RKO (cell line): ENCODE results near the gene CARMIL1.

Experiments
- DNase-seq: peaks from one replicate; pipeline ENCODE4 v3.0.0-alpha.2; 2016; ENCODE audit warnings: low spot score

CARMIL1 gene

DNA sequence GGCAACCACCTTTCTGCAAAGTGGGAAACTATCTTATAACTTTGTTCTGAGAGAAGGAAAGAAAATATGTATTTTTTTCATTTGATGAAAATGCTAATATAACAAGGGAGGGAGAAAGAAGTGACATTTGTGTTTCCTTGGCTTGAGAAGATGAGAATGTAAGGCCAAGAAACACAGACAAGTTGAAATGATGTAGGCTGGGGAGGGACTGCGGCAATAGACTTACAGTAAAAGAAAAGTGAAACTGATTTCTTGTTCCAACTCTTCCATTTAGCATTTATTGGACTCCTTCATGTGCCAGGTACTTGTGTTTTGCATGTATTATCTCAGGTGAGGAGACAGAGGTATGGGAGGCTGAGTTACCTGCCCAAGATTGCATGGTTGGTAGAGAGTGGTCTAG lies 130.9 kb downstream of the CARMIL1 start:
- DNase-seq: no peak

DNA sequence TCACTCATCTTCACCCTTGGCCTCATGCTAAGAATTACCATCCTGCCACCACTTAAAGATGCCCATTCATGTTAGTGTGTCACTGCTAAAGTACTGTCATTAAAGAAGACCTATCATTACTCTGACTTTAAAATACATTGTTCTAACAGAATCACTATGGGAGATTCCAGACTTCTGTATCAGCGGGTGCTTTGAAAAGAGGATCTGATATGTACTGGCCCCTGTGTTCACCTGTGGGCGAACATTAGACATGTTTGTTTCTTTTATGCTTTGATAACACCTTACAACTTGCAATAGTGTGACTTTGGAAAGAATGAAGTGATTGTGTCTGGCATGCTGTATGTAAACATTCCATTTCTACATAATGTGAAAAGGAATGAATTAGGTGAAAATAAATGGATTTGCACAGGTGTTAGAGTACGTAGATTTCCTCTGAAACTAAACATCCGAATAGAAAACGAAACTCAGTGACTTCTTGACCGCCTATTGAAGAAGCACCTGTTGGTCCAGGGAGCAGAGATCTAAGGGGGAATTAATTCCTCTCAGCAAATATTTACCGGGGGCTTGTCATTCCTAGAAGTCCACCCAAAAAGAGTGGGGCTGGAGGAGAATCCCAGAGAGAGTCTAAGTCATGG lies 132.3 kb downstream of the CARMIL1 start:
- no peak for DNase-seq

DNA sequence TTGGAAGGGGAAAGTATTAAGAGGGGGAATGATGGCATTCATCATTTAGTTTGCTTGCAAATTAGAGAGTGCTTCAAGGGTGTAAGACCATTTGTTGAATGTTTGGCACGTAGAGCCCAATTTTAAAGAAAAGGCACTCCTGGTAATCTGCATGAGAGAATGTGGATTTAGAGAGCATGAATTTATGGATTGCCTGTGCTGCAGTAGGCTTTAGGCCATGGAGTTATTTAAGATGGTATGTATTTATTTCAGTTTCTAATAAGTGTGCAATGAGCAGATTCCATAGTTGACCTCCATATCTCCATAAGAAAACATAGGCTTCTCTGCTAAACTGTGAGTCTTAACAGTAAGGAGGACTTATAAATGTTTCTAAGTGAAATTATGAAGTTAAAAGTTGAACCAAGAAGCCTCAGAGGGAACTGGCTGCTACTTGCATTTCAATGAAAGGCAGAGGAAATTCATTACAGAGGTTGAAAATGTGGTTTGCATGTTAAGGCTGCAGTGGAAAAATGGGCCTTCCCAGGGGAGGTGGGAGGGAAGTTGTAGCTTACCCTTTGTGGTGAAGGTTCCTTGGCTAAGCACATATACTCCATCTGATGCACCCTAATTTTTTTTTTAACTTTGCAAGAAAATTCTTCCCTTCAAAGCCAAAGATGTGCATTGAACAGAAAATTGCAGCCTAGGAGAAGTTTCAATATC lies 134.2 kb downstream of the CARMIL1 start:
- DNase-seq: no peak

DNA sequence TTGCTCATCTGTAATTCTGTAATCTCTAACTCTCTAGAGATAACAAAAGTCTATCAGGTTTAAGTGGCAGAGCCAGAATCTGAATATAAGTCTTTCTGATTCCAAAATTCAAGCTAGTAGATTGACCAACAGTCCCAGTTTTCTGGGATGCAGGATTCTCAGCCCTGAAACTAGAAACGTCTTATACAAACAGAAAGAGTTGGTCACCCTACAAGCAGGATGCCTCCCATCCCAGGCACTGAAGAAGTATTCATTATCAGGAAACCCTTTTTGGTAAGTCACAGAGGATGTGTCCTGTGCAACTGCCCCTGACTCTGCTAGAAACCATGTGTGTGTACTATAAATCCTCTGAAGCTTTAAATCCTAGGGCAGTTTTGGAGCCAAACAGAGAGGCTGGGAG lies 135.0 kb downstream of the CARMIL1 start:
- no peak for DNase-seq

DNA sequence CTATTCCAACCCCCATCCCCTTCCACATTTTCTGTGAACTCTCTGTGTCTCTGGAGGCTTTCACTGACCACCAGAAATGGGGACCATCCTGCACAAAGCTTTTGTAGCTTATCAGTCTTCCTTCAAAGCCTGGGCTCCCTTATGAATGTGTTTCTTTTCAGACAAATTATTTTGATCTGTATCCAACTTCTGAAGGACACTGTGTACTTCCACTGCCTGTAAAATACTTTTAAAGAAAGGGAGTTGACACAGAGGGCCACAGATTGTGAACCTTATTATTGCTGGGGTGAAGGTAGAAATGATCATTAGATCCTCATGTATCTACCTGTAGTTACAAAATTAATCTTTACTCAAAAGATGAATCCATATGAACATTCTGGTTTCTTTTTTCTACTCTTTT lies 135.6 kb downstream of the CARMIL1 start:
- no peak for DNase-seq

DNA sequence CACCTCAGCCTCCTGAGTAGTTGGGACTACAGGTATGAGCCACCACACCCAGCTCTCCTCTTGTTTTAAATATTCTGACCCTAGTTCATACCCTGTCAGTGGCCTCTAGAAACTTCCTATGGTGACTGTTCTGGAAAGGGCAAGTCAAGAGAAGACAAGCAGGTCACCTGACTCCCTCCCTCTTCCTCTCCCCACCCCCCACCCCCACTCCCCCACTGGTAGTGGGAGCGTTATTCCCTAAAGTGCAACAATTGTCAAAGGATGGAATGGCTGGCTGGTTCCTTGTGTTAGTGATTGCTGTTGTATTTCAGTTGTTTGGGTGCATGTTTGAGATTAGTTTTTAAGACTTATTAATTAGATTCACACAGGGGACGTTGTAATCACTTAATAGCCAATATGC lies 136.1 kb downstream of the CARMIL1 start:
- no peak for DNase-seq

DNA sequence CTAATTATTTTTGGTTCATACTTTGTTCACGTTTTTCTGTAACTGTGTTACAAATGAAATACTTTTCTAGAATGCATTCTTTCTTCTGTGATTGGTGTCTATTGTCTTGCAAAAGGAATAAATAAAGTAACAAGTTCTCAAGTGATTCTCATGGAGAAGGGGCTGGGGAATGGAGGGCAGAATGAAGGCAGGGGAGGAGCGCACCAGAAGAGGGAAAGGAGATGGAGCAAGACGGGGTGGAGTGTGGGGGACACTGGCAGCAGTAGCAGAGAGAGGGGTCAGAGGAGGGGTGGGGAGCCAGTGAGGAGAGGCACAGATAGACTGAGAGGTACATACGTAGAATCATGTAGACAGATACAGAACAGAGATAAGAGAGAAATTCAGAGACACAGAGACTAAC lies 136.5 kb downstream of the CARMIL1 start:
- DNase-seq: no peak

DNA sequence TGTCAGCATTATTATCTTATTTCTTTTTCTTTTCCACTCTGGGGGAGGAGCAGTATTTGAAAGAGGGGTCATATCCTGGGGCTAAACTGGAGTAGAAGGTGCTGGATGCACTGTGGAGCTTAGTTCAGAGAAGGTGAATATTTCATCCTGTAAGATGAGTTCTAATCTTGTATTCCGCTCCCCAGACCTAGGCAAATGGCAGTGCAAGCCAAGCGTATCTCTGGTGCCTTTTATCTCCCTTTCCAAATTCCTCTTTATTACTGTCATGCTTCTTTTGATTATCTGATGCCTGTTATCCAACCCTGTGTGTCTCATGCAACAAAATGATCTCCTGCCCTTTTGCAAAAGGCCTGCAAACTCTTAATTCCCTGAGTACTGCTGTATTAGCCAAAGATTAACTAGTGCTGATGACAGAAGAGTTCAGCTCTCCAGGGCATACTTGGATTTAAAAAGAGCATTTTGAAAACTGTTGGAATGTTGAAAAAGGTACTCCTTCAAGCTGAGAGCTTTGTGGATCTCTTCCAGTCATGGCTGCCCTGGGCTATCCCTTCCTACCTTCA lies 138.0 kb downstream of the CARMIL1 start:
- DNase-seq: no peak

DNA sequence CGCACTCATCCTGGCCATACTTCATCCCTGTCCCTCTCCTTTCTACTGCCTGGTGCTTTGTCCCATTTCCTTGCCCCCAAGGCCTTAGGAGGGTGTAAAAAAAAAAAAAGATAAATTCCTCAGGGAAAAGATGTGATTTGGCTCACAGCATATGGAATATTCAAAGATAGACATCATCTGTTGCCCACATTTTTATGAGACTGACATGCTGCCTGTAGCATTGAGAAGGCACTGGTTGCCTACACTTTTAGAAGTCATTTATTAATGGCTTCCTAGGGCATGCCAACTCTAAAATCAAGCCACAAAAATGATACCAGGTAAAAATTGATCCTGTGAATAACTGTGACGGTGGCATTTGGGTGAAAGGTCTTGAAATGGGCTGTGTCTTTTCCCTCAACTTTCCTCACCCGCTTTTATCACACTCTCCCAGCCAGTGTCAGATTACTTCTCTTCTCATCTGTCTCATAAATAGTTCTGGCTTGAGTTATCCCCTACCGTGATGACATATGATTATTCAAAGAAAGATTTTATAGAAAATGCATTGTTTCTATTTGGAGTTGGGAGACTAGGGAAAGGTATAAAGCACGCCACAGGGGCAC lies 139.4 kb downstream of the CARMIL1 start:
- DNase-seq: no peak

DNA sequence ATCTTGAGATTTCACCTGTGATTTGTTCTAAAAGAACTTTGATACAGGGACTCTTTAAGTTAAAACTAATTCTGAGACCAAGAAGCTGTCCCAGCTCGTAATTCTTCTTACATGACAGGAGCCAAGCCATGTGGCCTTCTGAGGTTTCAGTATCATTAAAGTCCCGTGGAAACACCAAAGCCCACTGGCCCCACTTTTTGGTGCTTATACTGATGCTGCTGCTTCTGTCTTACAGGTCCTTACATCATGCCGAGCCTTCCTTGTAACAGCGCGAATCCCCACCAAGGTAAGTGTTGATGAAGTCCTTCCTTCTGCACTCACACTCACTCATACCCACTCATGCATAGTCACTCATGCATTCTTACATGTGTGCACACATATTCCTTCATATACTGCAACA lies 140.7 kb downstream of the CARMIL1 start:
- no peak for DNase-seq

DNA sequence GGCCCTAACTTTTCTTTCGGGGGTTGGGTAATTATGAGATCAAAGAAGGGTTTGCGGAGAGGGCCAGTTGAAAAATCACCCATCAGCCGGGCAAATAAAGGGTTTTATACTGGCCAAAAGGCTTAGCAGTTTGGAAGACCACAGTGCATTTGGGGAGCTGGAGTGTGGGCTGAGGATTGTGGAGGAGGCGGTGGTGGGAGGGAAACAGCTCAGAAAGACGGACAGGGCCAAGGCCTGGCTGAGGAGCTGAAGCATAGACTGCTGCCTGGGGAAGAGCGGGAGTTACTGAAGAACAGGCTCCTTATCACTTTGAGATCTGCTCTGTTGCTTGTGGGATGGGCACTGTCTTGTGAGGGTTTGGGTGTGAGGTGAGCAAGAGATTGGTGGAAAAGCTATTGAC lies 144.2 kb downstream of the CARMIL1 start:
- DNase-seq: no peak

DNA sequence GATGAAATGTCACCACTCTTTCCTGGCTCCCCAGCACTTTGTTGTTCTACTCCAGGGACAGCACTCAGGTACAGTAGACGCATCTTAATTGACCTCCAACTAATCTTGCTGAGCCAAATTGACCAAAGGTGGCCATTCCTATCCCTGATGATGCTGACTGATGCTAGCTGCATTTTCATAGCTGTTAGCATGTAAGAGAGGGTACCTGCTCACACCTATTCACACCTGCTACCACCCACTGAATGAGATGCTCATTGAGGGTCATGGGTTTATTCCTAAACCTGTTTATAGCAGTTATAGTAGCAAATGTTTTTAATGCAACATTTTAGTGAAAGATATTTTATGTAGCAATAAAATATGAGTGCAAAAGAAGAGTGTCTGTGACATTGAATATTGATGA lies 145.1 kb downstream of the CARMIL1 start:
- no peak for DNase-seq

DNA sequence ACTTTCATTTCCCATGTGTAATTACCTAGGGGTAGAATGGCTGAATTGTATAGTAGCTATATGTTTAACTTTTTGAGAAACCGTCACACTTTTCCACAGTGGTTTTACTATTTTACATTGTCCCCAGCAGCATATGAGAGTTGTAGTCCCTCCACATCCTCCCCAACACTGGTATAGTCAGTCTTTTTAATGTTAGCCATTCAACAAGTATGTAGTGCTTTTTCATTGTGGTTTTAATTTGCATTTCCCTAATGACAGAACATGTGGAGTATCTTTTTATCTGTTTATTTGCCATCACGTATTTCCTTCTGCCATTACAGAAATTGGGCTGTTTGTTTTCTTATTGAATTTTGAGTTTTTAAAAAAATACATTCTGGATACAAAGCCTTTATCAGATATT lies 148.4 kb downstream of the CARMIL1 start:
- DNase-seq: no peak

DNA sequence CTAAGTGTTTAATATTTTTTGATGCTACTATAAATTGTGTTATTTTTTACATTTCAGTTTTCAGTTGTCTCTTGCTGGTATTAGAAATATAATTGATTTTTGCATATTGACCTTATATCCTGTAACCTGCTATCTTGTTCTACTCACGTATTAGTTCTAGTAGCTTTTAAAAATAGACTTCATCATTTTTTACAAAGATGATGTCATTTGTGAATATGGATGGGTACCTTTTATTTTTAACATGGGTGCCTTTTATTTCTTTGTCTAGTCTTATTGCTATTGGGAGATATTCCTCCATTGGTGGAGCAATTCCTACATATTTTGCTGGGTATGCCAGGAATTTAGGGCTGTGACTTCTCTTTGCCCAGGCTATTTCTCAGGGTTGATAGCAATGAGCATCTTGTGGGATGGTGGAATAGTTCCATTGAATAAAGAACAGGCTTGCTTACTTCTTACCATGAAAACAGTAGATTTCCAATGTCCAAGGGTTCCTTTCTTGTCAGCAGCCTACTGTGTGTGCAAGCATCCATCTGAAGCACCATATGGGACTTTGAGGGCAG lies 149.7 kb downstream of the CARMIL1 start:
- DNase-seq: no peak

DNA sequence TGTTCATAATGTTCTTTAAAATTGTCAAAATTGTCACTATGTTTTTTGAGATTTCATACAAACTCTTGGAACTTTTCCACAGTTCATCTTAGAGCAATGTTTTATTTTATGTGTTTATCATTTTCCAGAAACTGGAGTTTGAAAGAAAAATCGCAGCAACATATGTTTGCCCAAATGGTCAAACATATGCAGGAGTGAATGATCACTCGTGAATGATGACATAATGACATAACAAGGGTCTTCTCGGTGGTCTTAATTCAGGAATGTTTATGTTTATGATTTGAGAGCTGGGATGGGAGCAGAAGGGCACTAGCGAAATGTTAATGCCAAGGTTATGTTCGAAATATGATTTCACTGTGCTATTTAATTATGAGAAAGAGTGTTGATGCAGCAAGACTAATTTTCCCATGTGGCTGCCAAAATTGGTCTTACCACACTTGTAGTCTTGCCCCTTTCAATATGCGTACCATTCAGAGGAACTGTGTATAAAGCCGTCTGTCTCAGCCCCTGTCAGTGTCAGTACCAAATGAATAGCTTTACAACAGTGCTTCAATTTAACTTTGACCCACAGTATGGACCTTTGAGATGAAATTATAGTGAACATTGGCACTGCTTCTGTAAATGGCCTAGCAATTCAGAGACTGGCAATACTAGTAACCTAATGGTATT lies 152.3 kb downstream of the CARMIL1 start:
- DNase-seq: no peak

DNA sequence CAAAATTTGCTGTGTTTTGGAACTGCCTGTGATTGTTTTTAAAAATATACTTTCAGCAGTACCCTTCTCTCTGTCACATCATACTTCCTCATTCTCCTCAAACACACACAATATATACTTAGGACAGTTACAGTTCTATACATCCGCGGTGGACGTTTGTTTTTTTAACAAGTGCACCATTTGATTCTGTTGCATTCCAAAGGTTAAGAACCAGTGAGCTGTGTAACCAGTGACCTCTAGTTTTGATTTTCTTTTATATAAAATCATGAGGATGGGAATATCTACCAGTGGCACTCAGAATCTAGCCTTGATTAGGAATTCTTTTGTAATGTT lies 152.8 kb downstream of the CARMIL1 start:
- no peak for DNase-seq

DNA sequence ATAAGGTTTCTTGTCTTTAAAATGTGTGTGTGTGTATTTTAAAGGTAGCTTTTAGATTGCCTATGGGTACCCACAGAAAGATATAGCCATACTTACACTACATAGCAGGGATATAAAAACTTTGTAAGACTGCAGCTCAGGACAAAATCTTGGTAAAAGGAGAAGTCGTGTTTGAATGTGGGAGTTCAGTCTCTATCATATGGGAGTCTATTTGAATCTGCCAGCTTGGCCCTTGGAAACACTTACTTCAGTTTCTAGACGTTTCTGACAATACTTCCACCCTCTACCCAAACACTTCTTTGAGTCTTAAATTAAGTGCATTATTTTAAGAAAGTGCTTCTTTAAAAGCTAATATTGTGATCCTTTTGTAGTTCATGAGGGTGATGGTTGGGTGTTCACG lies 155.7 kb downstream of the CARMIL1 start:
- DNase-seq: no peak

DNA sequence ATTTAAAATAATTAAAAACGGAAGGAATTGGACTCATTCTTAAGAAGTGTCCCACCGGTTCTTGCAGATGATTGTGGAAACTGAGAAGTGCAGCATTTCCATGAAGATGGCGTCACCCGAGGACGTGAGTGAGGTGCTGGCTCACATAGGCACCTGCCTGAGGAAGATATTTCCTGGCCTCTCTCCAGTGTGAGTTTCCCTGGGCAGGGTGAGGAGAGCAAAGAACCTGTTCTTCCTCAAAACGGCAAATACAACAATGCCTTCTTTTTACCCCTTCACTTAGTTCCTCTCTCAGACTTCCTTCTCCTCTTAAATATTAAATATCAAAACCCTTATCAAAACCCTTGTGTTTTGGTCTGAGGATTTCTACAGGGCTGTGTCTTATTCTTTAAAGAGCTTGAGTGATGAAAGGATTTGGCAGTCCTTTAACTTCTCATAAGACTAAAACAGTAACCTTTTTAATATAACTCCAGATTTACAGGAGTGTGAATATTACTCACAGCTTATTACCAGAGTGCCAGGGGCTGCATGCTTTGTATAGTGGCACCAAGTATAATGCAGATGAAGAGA lies 156.3 kb downstream of the CARMIL1 start:
- DNase-seq: no peak

DNA sequence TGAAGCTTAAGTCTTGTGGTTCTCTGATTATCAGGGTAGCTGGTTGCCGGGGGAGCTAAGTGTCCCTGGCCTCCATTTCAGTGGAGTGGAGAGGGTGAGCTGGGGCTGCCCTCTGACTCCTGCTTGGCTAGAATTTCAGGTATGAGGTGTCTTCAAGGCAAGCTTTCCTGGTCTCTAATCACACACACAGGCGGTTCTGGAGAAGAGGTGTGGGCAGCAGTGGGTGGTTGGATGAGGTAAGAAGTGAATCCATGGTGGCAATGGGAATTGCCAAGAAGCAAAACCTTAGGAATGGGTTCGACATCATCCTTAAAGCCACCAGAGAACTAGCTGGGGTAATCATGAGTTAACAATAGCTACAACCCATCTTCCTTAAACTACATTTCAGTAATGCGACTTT lies 157.6 kb downstream of the CARMIL1 start:
- no peak for DNase-seq

DNA sequence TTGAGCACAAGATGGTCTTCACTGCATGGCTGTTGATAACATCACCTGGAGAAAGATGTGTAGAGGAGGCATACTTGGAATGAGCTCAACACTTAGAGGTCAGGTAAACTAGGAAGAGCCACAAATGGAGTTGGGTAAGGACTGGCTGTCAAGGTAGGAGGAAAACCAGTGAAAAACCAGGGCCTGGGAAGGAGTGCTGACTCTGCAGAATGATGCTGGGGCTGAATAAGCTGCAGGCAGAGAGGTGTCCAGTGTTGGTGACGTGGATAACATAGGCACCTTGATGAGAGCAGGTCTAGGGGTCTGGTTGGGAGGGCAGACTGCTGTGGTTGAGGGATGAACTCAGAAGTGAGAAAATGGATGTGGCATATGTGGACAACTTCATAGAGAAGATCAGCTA lies 160.2 kb downstream of the CARMIL1 start:
- no peak for DNase-seq

DNA sequence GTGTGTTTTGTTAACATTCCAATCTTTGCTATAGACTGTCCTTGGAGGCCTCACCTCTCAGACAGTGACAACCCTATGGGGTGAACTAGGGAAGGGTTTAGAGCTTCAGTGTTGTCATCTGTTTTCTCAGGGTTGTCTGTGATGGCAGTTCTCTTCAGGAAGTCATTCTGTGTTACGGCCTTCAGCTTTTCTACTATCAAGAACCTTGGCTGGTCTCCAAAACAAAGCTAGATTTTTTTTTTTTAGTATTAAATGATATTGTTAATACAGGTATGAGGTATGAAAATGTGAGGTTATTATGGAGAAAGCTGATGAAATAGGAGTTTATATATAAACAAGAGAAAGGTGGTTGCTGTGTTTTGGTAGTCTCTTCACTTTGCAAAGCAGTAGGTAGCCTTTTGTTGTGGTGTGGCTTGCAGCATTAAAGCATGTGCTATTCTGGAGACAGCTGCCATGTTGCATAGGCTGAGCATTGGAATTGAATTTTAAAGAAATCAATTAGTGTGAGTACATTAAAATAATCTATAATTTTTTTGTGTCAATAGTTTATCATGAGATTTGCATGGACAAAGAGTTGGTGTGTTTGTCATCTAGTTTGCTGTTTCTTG lies 162.6 kb downstream of the CARMIL1 start:
- DNase-seq: no peak

DNA sequence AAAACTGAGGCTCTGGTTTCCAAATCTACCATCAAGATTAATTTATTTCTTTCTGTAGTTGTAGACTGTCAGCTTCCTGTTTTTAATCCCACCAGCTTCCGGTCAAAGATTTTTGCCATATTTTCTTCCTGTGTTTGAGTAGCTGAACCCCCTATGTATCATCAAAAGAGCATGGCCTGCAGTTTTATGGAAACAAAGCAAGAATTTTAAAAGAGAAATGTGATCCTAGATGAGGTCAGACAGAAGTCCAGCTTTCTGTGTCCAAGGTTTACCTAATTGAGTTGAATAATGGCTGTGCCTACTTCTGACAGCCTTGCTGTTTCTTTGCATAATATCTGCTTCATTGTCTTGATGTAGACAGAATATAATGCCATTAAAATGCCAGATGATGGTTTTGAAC lies 163.7 kb downstream of the CARMIL1 start:
- no peak for DNase-seq
